Stimulated activated CD8-positive, alpha-beta memory T cell treated with anti-CD3 and anti-CD28 coated beads, Interleukin-12 subunit alpha, Interleukin-12 subunit beta, amount 100 ng/mL, for 1 hour (primary cell): ENCODE data around the gene KRT76.

ENCODE experiments used
- DNase-seq: peaks from one replicate; pipeline ENCODE4 v3.0.0-alpha.2; 2020; ENCODE audit warnings: low read depth

KRT76 gene

GRCh38 chr12:52813203-52813819 lies 36.2 kb upstream of the KRT76 start:
- no peak for DNase-seq

DNA sequence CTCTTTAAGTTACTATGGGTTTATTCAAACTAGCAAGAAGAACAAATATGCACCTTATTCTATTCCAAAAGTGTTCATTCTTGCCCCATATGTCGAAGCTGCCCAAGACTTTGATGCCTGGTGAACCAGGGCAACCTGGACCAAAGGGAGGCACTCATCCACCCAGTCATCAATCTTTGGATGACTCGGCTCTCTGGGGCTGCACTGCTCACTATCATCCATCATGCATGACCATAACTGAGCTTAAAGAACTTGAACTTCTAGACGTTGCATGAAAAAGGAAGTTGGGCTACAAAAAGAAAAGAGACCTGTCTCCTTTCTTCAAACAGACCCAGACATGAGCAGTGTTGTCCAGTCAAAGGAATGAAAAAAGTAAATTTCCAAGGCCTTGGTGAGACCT lies 35.6 kb upstream of the KRT76 start:
- DNase-seq = no peak

DNA sequence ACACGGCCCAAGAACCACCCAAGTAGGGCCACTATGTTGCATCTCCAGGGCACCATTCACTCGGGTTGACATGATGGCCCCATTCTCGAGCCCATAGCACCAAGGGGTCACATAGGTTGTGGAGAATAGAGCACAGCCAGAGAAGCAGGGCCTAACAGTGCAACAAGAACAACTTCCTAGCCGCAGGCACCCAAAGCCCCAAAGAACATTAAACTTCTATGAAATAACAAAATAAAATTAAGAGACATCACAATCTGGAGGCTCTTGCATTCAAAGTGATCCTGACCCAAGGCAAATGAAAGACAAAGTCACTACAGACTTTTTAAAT lies 34.9 kb upstream of the KRT76 start:
- no peak for DNase-seq

- no peak for DNase-seq
Measured at GRCh38 chr12:52811191-52812072, 34.3 kb upstream of the KRT76 start.

DNA sequence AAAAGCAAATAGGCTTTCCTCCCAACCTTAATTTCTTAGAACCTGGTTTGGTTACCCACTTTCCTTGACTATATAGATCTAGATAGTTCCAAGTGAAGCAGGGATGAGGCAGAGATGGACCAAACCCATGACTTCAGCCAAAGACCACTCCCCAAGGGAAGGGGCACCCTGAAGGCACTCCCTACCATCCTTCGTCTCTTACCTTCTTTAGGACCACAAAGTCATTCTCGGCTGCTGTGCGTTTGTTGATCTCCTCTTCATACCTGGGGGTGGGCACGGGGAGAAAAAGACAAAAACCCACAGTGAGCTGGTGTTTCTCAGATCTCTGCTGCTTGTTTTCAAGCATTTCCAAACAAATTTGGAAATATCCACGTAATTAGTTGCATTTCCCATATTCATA lies 33.4 kb upstream of the KRT76 start:
- DNase-seq = no peak

- DNase-seq = no peak
Measured at GRCh38 chr12:52809166-52809565, 32.0 kb upstream of the KRT76 start.

DNA sequence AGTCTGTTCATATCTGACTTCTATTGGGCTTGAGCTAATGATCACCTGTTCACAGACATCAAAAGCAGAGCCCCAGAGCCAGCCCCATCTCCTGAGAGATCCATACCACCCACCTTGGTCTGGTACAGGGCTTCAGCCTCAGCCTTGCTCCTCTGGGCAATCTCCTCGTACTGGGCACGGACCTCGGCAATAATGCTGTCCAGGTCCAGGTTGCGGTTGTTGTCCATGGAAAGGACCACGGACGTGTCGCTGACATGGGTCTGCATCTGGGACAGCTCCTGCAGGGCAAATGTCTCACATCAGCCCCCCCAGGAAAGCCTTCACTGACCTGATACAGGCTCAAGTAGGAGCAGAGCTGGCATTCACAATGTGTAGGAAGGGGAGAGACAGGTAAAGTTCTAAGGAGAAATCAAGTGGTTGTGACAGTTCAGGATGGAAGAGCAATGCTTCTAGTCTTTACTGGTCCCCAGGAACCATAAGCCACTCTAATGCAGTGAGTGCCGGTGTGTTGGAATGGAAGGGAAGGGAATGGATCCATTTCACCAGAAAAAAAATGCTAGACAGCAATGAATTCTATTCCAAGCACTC lies 31.5 kb upstream of the KRT76 start:
- no peak for DNase-seq

- DNase-seq = no peak
Measured at GRCh38 chr12:52807544-52808470, 30.7 kb upstream of the KRT76 start.

- DNase-seq = no peak
Measured at GRCh38 chr12:52806821-52807543, 29.8 kb upstream of the KRT76 start.

DNA sequence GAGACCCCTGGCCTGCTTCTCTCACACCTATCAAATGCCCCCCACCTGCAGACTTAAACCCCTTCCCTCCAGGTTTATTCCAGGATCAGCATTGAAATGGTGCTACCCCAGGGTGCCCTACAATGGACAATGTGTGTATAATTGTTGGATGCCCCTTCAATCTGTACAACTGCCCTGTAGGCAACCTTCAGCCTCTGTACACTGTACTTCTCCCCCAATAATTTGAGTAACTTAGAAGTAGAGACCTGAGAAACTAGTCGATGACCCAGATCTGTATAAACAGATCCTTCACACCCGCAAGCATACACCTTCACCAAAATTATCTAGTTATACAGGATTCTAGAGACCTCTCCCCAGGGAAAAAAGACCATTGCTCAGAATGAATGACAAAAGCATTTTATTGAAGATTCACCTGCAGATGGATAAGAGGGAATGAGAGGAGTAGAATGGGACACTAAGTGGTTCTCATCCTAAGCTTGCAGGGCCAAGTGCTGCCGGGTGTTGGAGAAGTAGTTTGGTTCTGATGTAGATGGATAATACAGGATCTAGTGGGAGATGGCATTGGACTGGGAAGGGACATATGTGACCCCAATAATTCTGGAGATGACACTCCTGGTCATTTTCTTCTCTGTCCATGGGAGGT lies 29.1 kb upstream of the KRT76 start:
- no peak for DNase-seq

DNA sequence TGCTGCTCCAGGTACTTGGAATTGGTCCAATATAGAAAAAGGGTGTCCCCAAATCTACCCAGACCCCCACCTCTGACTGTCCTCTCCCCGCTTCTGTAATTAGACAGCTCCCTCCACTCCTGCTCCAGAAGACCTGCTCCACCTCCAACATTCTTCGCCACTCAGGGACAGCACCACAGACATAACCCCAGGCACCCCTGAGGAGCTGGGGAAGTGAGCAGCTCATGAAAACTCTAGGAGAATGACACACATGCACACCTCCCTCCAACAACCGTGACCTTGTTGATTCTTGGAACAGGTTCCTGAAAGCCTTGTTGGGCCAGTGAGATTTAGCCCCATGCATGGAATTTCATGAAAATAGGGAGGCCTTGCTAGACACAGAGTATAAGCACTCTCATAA lies 28.6 kb upstream of the KRT76 start:
- no peak for DNase-seq

- no peak for DNase-seq
Measured at GRCh38 chr12:52805000-52805399, 27.9 kb upstream of the KRT76 start.

DNA sequence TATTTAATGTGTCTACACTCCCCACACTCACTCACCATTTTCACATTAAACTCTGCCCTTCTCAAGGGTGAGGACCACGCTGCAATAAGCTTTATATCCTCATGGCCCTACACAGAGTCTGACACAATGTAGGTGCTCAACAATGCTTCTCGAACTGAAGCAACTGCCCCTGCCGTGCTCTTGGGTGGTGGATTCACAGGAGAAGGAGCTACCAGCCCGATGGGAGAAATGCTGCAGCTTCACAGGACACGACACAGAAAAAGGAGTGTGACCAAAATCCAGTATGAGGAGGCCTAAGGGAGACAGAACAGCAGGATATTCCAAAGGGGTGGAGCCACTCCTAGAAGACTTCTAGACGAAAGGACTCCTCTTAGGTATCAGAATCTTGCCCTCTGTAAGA lies 25.3 kb upstream of the KRT76 start:
- DNase-seq = no peak

DNA sequence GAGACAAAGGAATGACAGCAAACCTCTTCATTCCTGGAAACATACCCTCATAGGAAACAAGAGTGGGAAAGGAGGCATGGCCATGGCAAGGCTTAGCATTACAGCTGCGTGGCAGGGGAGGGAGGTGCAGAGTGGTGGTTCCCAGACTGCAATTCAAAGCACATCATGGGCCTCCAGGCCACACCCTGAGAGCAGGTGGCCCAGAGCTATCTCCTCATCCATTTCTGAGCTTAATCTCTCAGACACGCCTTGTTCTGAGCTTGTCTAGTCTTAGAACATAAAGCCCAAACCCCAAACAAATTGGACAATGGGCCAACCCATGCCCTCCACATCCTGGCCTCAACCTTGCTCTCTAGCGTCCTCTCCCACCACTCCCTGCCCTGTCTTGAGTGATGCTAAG lies 24.6 kb upstream of the KRT76 start:
- DNase-seq = no peak

GRCh38 chr12:52800259-52800917 lies 23.2 kb upstream of the KRT76 start:
- DNase-seq = no peak

DNA sequence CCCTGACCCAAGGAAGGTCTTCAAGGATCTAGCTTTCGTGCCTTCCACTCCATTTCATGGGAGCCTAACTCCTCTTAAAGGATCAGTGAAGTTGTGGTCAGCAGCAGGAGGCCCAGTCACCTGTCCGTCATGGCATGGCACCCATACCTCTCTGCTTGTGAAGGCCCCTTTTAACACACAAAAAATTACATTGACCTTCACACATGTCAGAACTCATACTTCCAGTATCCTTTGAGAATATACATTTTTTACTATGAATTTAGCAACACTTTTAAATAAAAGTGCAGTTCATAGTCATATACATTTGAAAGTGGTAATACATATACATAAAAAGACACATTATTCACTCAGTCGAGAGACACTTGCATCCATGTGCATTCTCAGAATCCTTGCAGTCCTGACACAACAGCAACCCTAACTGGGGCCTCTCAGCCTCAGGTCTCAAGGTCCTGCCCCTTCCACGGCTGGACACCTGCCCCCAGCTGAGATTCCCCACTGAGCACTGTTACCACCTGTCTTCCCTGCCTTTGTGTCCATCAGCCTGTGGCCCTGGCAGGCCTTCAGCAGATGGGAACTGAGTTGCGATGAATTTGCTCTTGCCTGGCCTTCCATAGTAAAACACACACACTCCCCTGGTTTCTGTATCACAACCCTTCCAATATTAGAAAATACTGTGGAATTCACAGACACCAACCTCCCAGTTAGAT lies 22.5 kb upstream of the KRT76 start:
- no peak for DNase-seq

DNA sequence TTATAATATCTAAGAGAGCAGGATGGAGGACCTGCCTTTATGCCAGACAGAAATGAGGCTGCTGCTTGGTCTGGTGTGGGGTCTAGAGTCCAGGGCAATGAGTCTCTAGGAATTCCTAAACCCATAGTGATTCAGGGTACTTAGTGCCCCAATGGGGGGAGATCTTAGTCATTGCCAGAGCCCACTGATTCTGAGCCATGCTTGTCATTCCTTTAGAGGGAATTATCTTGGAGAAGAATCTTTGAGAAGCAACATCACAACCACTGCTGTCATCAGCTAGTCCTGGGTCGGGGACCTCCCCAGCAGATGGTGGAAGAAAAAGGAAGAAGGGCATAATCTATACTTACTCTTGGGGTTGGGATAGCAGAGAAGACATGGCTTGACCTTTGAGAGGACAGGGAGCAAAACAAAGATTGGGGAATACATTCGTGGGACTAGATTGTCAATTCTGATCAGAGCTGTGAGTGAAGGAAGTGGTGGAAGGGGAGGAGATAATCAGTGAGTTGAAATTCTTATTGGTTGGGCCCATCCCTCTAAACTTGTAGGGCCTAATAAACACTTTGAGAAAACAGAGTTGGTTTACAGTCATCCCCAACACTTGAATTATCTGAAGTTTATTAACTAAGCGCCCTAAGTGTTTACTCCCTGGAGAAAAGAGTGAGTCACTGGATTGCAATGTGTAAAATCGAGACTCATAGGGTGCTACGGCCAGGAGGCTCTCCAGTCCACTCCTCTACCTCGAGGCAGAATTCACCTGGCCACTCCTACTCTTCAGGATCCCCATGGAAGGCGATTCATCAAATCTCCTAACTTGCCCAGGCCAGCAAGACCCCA lies 21.7 kb upstream of the KRT76 start:
- DNase-seq = no peak

- DNase-seq = no peak
Measured at GRCh38 chr12:52798003-52798670, 21.0 kb upstream of the KRT76 start.

DNA sequence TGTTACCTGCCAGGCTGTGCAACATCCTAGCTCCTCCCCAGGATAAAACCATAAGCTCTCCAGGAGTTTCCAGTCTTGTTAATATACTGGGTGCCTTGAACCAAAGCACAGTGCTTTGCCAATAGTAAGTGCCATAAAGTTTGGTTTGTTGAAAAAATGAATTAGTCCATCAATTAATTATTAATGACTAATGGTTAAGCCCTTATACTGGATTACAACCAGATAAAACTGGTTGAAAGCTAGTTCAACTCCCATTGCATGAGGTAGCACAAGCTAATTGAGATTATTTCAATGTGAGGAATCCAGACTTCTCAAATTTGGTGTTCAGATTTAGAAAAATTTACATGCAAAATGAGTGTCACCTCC lies 20.4 kb upstream of the KRT76 start:
- DNase-seq = no peak
